Progenitor cell of endocrine pancreas (in vitro differentiated cells): Measurements from ENCODE around the gene NLGN1. TPM values are rescaled to one million over a fixed set of nuclear protein-coding genes. Genes with fewer than 3 reads are reported as not detected.
"Not testable (repeated sequence)": the region's sequence is repeated elsewhere in the genome, so short reads cannot be mapped to it uniquely, and the experiment has no call there.

Experiments
- DNase-seq: peaks from one replicate; pipeline ENCODE4 v3.0.0; 2021; ENCODE audit warnings: low spot score; ENCODE audit not compliant: unreplicated experiment
- H3K27ac Mint-ChIP-seq: 2 replicates; pipeline ENCODE4 v1.8.0; 2021; ENCODE audit warnings: mild to moderate bottlenecking, moderate library complexity, mixed read lengths
- H3K27me3 Mint-ChIP-seq: 2 replicates; pipeline ENCODE4 v1.8.0; 2021; ENCODE audit warnings: mixed read lengths
- H3K36me3 Mint-ChIP-seq: 2 replicates; pipeline ENCODE4 v1.8.0; 2022; ENCODE audit warnings: mixed read lengths; ENCODE audit not compliant: insufficient read depth
- H3K4me1 Mint-ChIP-seq: 2 replicates; pipeline ENCODE4 v1.8.0; 2021; ENCODE audit warnings: low read depth, mixed read lengths
- H3K4me3 Mint-ChIP-seq: 2 replicates; pipeline ENCODE4 v1.8.0; 2021; ENCODE audit warnings: low read depth, mild to moderate bottlenecking, moderate library complexity, mixed read lengths
- H3K9me3 Mint-ChIP-seq: 2 replicates; pipeline ENCODE4 v1.8.0; 2021; ENCODE audit warnings: low read depth, mixed read lengths
- total RNA-seq: library from RNA; stranded (reverse); gene quantifications from 2 replicates; pipeline ENCODE4 v1.2.1, GENCODE V29; 2021
- TF ChIP-seq, protein P1 (sequence below): fragments of 200-600 bp; sonication (generic); IDR thresholded peaks from one replicate; pipeline ENCODE4 v1.5.0; 2021; ENCODE audit warnings: antibody characterized with exemption, mild to moderate bottlenecking; ENCODE audit not compliant: unreplicated experiment

Gene NLGN1
- total RNA-seq, 1 donor from 2014 or later, result 5.7 TPM

DNA sequence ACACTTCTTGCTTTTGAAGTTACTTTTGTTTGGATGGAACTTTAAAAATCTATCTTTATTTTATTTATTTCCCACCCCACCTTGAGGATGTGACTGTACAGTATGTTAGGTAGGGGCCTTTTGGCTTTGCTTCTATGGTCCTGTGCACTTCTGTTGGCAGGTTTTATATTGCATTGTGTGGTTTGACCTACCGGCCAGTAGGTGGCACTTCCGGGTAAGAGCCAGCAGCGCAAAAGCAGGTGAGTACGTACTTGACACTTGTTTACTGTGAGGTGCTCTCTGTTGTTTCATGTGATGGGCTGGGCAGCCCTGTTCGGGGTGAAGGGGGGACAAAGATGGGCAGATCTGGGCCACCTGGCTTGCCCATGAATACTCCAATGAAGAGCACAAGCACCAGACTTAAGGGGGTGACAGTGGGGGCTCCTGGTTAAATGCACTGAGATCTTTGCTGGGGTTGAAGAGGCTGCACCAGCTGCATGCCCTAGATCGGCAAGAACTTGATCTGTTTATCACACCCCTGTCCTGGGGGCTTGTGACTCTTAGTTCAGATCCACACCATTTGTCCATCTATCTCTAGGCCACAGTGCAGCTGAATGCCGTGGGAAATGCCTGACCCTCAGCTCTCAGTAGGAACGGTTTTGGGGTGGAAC, 131.6 kb downstream of the NLGN1 start:
- H3K27ac Mint-ChIP-seq, result no peak overlapping the region

DNA sequence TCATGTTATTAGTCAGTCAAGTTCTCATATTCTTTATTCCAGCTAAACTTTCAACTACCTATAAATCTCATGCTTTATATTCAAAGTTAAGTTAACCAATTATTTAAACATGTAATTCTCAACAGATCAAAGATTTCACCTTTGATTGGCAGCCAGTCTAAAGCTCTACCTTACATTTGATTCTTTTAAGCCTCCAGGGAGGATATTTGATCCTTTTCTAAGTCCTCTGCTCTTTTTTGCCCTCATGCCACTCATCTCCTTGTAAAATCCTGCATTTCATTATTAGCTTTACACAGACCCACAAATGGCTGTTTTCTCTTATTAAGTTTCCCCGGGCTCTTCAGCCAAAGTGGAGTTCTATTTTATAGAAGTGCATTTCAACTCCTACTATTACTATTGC, 134.1 kb downstream of the NLGN1 start:
- H3K9me3 Mint-ChIP-seq, result no peaks in the 10 kb centered on the region
- no peaks in the 10 kb centered on the region for H3K27me3 Mint-ChIP-seq
- TF ChIP-seq, protein P1, sequence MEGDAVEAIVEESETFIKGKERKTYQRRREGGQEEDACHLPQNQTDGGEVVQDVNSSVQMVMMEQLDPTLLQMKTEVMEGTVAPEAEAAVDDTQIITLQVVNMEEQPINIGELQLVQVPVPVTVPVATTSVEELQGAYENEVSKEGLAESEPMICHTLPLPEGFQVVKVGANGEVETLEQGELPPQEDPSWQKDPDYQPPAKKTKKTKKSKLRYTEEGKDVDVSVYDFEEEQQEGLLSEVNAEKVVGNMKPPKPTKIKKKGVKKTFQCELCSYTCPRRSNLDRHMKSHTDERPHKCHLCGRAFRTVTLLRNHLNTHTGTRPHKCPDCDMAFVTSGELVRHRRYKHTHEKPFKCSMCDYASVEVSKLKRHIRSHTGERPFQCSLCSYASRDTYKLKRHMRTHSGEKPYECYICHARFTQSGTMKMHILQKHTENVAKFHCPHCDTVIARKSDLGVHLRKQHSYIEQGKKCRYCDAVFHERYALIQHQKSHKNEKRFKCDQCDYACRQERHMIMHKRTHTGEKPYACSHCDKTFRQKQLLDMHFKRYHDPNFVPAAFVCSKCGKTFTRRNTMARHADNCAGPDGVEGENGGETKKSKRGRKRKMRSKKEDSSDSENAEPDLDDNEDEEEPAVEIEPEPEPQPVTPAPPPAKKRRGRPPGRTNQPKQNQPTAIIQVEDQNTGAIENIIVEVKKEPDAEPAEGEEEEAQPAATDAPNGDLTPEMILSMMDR, result no peak
- no peak overlapping the region for H3K27ac Mint-ChIP-seq
- no peak for DNase-seq
- H3K4me3 Mint-ChIP-seq, result no peak overlapping the region
- no peaks in the 10 kb centered on the region for H3K4me1 Mint-ChIP-seq
- no peaks in the 10 kb centered on the region for H3K36me3 Mint-ChIP-seq

More for the DNA sequence above, 131.6 kb downstream of the NLGN1 start:
- peaks cover 4% of the 10 kb centered on the region for H3K36me3 Mint-ChIP-seq
- no peak overlapping the region for H3K4me3 Mint-ChIP-seq
- no peak for DNase-seq
- no peaks in the 10 kb centered on the region for H3K4me1 Mint-ChIP-seq
- no peaks in the 10 kb centered on the region for H3K27me3 Mint-ChIP-seq
- H3K9me3 Mint-ChIP-seq, result peaks cover 15% of the 10 kb centered on the region
- TF ChIP-seq, protein P1, result peak; percentile 71

DNA sequence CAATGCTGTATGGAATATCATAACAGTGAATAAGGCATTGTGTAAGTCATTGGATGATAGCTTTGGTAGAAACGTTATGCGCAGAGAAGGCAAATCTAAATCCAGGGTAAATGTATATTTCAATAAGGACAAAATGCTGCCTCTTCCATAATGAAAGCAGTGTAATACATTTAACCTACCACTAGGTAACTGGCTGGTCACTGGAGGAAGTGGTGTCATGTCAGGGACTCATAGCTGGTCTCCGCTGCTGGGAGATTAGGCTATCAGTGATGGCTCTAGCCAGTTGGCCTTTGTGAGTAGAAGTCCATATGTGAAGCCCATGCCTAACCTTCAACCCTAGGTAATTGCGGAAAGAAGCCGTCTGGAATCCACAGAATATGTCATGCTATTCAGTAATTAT, 140.9 kb downstream of the NLGN1 start:
- DNase-seq, result no peak
- Mint-ChIP-seq H3K27me3 (no peaks in the 10 kb centered on the region), H3K9me3 (no peaks in the 10 kb centered on the region)

DNA sequence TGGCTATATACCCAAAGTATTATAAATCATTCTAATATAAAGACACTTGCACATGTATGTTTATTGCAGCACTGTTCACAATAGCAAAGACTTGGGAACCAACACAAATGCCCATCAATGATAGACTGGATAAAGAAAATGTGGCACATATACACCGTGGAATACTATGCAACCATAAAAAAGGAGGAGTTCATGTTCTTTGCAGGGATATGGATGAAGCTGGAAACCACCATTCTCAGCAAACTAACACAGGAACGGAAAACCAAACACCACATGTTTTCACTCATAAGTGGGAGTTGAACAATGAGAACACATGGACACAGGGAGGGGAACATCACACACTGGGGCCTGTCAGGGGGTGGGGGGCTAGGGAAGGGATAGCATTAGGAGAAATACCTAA, 148.0 kb downstream of the NLGN1 start:
- H3K4me1 Mint-ChIP-seq, H3K9me3 Mint-ChIP-seq, H3K36me3 Mint-ChIP-seq, H3K27ac Mint-ChIP-seq, H3K27me3 Mint-ChIP-seq, H3K4me3 Mint-ChIP-seq, DNase-seq: not testable (repeated sequence)

More for the DNA sequence above, 140.9 kb downstream of the NLGN1 start:
- no peaks in the 10 kb centered on the region for H3K36me3 Mint-ChIP-seq
- TF ChIP-seq, protein P1, result no peak
- H3K4me1 Mint-ChIP-seq, result no peaks in the 10 kb centered on the region
- no peak overlapping the region for H3K4me3 Mint-ChIP-seq
- no peak overlapping the region for H3K27ac Mint-ChIP-seq

DNA sequence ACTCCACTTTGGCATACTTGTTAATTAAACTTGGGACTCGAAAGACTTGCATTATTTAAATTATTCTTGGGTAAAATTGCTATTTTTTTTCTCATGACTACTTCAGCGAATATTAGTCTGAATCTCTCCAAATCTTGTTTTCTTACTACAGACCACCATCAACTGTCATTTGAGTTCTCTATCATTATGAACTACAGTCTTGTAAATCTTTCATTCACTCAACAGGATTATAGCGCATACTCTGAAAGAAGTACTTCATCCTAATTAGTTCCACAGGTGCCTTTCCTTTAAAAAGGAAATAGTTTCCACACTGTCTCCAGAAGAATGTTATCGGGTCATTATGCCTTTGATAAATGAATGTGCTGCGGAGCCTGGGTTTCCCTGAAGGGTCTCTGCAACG, 149.5 kb downstream of the NLGN1 start:
- H3K27me3 Mint-ChIP-seq, result no peaks in the 10 kb centered on the region
- H3K4me1 Mint-ChIP-seq, result no peaks in the 10 kb centered on the region
- H3K36me3 Mint-ChIP-seq, result no peaks in the 10 kb centered on the region
- no peaks in the 10 kb centered on the region for H3K9me3 Mint-ChIP-seq
- TF ChIP-seq, protein P1, result no peak
- DNase-seq, result no peak
- no peak overlapping the region for H3K27ac Mint-ChIP-seq
- H3K4me3 Mint-ChIP-seq, result no peak overlapping the region

DNA sequence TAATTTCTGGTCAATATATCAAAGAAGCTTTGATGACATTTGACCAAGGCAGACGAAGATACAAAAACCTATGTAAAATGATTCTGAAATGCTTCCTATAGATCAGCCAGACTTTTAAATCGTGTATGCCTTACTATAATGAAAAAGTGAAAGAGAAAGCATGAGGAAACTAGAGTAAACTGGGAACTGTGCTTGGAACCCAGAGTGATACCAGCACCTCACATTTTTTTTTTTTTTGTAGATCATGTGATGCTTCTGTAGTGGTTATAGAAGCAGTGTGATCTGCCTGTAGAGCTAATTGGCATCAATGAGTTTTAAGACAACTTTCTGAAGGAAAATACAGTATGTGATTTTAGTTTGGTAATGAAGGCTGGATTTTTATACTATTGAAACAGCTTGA, 150.7 kb downstream of the NLGN1 start:
- TF ChIP-seq, protein P1, result no peak
- no peak for DNase-seq
- Mint-ChIP-seq H3K27ac (no peak overlapping the region), H3K9me3 (no peaks in the 10 kb centered on the region), H3K27me3 (no peaks in the 10 kb centered on the region), H3K4me3 (no peak overlapping the region), H3K36me3 (no peaks in the 10 kb centered on the region), H3K4me1 (no peaks in the 10 kb centered on the region)
